Measurements from ENCODE around the gene AHCYL2. TPM values are rescaled to one million over a fixed set of nuclear protein-coding genes. Genes with fewer than 3 reads are reported as not detected.
"Not testable (repeated sequence)": the region's sequence is repeated elsewhere in the genome, so short reads cannot be mapped to it uniquely, and the experiment has no call there.

Gene AHCYL2
- total RNA-seq, 2 donors from 2014 or later, result 262 to 397 TPM

DNA sequence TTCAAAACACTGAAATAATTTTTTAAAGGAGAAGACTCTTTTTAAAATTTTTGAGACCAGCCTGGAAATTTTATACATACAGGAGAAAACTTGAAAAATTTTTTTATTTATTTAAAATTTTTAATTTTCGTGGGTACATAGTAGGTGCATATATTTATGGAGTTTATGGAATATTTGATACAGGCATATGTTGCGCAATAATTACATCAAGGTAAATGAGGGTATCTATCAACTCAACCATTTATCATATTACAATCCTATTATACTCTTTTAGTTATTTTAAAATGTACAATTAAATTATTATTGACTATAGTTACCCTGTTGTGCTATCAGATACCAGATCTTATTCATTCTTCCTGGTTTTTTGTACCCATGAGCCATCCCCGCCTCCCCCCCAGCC lies 75.1 kb downstream of the AHCYL2 start:
- Histone ChIP-seq H3K4me1 (no peaks in the 10 kb centered on the region), H3K27me3 (no peaks in the 10 kb centered on the region), H3K27ac (no peak overlapping the region), H3K4me3 (no peak overlapping the region), H3K36me3 (no peaks in the 10 kb centered on the region), H3K9ac (ENCODE audit: low read depth in 2 of 2, low read length in 2 of 2) (no peak overlapping the region), H3K9me3 (no peaks in the 10 kb centered on the region)
- TF ChIP-seq, protein P1, sequence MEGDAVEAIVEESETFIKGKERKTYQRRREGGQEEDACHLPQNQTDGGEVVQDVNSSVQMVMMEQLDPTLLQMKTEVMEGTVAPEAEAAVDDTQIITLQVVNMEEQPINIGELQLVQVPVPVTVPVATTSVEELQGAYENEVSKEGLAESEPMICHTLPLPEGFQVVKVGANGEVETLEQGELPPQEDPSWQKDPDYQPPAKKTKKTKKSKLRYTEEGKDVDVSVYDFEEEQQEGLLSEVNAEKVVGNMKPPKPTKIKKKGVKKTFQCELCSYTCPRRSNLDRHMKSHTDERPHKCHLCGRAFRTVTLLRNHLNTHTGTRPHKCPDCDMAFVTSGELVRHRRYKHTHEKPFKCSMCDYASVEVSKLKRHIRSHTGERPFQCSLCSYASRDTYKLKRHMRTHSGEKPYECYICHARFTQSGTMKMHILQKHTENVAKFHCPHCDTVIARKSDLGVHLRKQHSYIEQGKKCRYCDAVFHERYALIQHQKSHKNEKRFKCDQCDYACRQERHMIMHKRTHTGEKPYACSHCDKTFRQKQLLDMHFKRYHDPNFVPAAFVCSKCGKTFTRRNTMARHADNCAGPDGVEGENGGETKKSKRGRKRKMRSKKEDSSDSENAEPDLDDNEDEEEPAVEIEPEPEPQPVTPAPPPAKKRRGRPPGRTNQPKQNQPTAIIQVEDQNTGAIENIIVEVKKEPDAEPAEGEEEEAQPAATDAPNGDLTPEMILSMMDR (IDR thresholded peaks at IDR 0.05), result no peak
- intact Hi-C loops (cut with DNase I), result loop anchor here (2.0 kb wide), 1 partner anchor 81 kb away; no protein-coding TSS in a partner anchor
- DNase-seq, result no peak

DNA sequence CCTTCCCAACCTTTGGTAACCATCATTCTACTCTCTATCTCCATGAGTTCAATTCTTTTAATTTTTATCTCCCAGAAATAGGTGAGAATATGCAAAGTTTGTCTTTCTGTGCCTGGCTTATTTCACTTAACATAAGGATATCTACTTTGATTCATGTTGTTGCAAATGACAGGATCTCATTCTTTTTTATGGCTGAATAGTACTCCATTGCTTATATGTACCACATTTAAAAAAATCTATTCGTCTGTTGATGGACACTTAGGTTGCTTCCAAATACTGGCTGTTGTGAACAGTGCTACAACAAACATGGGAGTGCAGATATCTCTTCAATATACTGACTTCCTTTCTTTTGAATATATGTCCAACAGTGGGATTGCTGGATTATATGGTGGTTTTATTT lies 75.5 kb downstream of the AHCYL2 start:
- H3K4me1 ChIP-seq; H3K9ac ChIP-seq (ENCODE audit: low read depth in 2 of 2, low read length in 2 of 2); intact Hi-C loops (cut with DNase I); H3K27ac ChIP-seq; H3K27me3 ChIP-seq; H3K36me3 ChIP-seq; DNase-seq; H3K9me3 ChIP-seq; H3K4me3 ChIP-seq: not testable (repeated sequence)

DNA sequence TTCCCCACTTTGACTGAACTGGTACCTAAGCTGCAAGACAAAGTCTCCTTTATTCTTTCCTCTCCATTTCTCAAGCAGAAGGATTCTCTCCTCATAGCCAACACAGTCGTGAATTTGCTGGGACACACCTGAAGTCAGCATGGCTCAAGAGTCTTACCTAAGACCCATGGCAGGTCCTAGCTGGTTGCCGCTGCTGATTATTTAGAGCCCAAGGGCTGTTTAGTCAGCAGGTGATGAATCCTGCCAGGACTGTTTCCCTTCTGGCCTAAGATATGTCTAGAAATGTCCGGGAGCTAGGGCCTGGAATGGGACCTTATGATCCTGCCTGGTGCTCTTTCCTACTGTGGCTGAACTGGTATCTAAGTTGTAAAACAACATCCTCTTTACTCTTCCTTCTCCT lies 82.8 kb downstream of the AHCYL2 start:
- Histone ChIP-seq H3K9me3 (no peaks in the 10 kb centered on the region), H3K4me1 (no peaks in the 10 kb centered on the region), H3K27ac (no peak overlapping the region), H3K36me3 (no peaks in the 10 kb centered on the region), H3K9ac (ENCODE audit: low read depth in 2 of 2, low read length in 2 of 2) (no peak overlapping the region), H3K27me3 (no peaks in the 10 kb centered on the region), H3K4me3 (no peak overlapping the region)
- TF ChIP-seq, protein P1 (IDR thresholded peaks at IDR 0.05), result no peak
- intact Hi-C loops (cut with DNase I), result no loop called here
- DNase-seq, result no peak

DNA sequence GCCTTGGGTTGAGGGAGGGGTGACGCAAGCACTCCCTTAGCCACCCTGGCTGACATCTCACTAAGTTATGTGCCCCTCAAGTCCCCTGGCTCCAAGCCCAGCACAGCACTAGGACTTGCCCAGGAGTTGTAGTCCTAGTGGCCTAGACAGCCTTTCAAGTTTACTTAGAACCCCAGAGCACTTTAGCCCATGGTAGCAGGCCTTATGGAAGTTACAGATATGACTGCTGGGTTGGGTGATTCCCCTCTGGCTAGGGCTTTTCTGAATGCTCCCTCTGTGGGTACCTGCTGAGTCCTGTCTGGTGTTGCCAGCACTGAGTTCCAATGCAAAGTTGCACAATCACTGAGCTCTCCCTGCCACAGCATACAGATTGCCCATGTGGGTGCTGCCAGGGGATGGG lies 83.2 kb downstream of the AHCYL2 start:
- H3K4me1 ChIP-seq, result no peaks in the 10 kb centered on the region
- intact Hi-C loops (cut with DNase I), result no loop called here
- H3K4me3 ChIP-seq, result no peak overlapping the region
- no peaks in the 10 kb centered on the region for H3K9me3 ChIP-seq
- H3K27me3 ChIP-seq, result no peaks in the 10 kb centered on the region
- TF ChIP-seq, protein P1 (IDR thresholded peaks at IDR 0.05), result no peak
- H3K9ac ChIP-seq (ENCODE audit: low read depth in 2 of 2, low read length in 2 of 2), result no peak overlapping the region
- no peak for DNase-seq
- H3K36me3 ChIP-seq, result no peaks in the 10 kb centered on the region
- H3K27ac ChIP-seq, result no peak overlapping the region

DNA sequence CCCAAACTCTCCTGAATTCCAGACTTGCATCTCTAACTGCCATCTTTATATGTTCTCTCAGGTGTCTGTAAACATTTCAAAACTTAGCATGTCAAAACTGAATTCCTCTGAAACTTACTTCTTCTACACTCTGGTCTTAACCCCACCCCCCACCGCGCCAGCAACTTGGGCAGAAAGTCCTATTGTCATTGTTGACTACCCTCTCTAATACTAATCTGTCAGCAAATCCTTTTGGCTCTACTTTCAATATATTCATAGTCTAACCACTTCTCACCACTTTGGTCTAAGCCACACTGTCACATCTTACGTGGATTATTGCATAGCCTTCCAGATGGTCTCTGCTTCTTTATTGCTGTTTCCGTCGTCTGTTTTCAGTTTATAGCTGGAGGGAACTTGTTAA lies 86.6 kb downstream of the AHCYL2 start:
- DNase-seq, result no peak
- H3K36me3 ChIP-seq, result no peaks in the 10 kb centered on the region
- intact Hi-C loops (cut with DNase I), result no loop called here
- H3K9ac ChIP-seq (ENCODE audit: low read depth in 2 of 2, low read length in 2 of 2), result no peak overlapping the region
- H3K4me3 ChIP-seq, result no peak overlapping the region
- H3K4me1 ChIP-seq, result no peaks in the 10 kb centered on the region
- no peaks in the 10 kb centered on the region for H3K9me3 ChIP-seq
- no peaks in the 10 kb centered on the region for H3K27me3 ChIP-seq
- TF ChIP-seq, protein P1 (IDR thresholded peaks at IDR 0.05), result no peak
- H3K27ac ChIP-seq, result no peak overlapping the region

DNA sequence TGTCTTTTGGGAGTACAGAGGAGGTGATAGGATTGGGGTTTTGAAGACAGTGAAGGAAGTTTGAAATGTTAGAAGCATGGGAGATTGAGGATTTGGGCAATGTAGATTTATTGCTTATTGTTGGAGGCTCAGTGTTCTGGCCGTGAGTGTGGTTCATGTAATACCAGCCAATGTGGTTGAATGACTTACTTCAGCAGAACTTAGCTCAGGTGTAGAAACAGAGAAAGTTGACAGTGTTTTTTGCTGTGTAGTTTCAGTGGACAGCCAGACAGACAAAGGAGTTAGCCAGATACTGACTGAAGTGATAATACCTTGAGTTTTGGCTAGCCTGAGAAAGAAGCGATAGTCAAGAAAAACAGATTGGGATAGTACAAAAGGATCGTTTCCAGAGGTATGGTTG lies 88.5 kb downstream of the AHCYL2 start:
- no peaks in the 10 kb centered on the region for H3K4me1 ChIP-seq
- H3K36me3 ChIP-seq, result no peaks in the 10 kb centered on the region
- H3K9ac ChIP-seq (ENCODE audit: low read depth in 2 of 2, low read length in 2 of 2), result no peak overlapping the region
- TF ChIP-seq, protein P1 (IDR thresholded peaks at IDR 0.05), result no peak
- H3K27ac ChIP-seq, result no peak overlapping the region
- no peak overlapping the region for H3K4me3 ChIP-seq
- DNase-seq, result no peak
- H3K27me3 ChIP-seq, result no peaks in the 10 kb centered on the region
- intact Hi-C loops (cut with DNase I), result no loop called here
- H3K9me3 ChIP-seq, result no peaks in the 10 kb centered on the region

Measured in colonic mucosa (tissue), 4 donors.